RWPE2 (cell line): ENCODE data around the gene CCDC57.

ENCODE experiments used
- ATAC-seq: fragments of 200-7000 bp; cut with Tn5 transposase; 3 replicates; pipeline ENCODE4 v1.9.1; 2021; ENCODE audit warnings: low read depth
- DNase-seq: peaks from one replicate; pipeline ENCODE4 v3.0.0-alpha.2; 2020; ENCODE audit warnings: low spot score
- H3K27ac ChIP-seq: fragments of 450-650 bp; 2 replicates; pipeline ENCODE4 v1.5.1; 2017; ENCODE audit warnings: mild to moderate bottlenecking; ENCODE audit not compliant: poor library complexity, severe bottlenecking
- H3K27me3 ChIP-seq: fragments of 250-450 bp; sonication (Bioruptor Pico); 2 replicates; pipeline ENCODE4 v1.5.1; 2021; ENCODE audit warnings: mild to moderate bottlenecking, moderate library complexity; ENCODE audit not compliant: insufficient read depth, poor library complexity, severe bottlenecking
- H3K36me3 ChIP-seq: fragments of 250-450 bp; sonication (Bioruptor Pico); 2 replicates; pipeline ENCODE4 v1.5.1; 2020; ENCODE audit warnings: low read depth, mild to moderate bottlenecking, moderate library complexity
- H3K4me1 ChIP-seq: fragments of 250-450 bp; sonication (Bioruptor Pico); 2 replicates; pipeline ENCODE4 v1.5.1; 2021; ENCODE audit warnings: mild to moderate bottlenecking, moderate library complexity; ENCODE audit not compliant: insufficient read depth, poor library complexity, severe bottlenecking
- H3K4me3 ChIP-seq: fragments of 250-450 bp; sonication (Bioruptor Pico); 2 replicates; pipeline ENCODE4 v1.5.1; 2021; ENCODE audit warnings: mild to moderate bottlenecking, moderate library complexity; ENCODE audit not compliant: severe bottlenecking
- H3K9me3 ChIP-seq: fragments of 250-450 bp; sonication (Bioruptor Pico); 2 replicates; pipeline ENCODE4 v1.5.1; 2021; ENCODE audit warnings: mild to moderate bottlenecking, moderate library complexity; ENCODE audit not compliant: severe bottlenecking
- CTCF ChIP-seq: fragments of 450-650 bp; IDR thresholded peaks from one replicate; pipeline ENCODE4 v1.5.1; 2017; ENCODE audit warnings: mild to moderate bottlenecking, moderate library complexity; ENCODE audit not compliant: poor library complexity, severe bottlenecking

The CCDC57 gene

GRCh38 chr17:82060001-82060380 lies 152.7 kb downstream of the CCDC57 start:
- H3K27me3 ChIP-seq, result no peaks in the 10 kb centered on the region
- ATAC-seq (no peak), DNase-seq (no peak)
- no peak overlapping the region for H3K27ac ChIP-seq
- no peaks in the 10 kb centered on the region for H3K9me3 ChIP-seq
- no peaks in the 10 kb centered on the region for H3K4me1 ChIP-seq
- TF ChIP-seq CTCF, result no peak
- peaks cover 89% of the 10 kb centered on the region for H3K36me3 ChIP-seq
- H3K4me3 ChIP-seq, result no peak overlapping the region

GRCh38 chr17:82059272-82060000 lies 153.2 kb downstream of the CCDC57 start:
- H3K27me3 ChIP-seq, result no peaks in the 10 kb centered on the region
- TF ChIP-seq CTCF, result no peak
- H3K4me1 ChIP-seq, result no peaks in the 10 kb centered on the region
- no peak overlapping the region for H3K27ac ChIP-seq
- peaks cover 93% of the 10 kb centered on the region for H3K36me3 ChIP-seq
- H3K9me3 ChIP-seq, result no peaks in the 10 kb centered on the region
- H3K4me3 ChIP-seq, result no peak overlapping the region
- ATAC-seq, result 0 out of 3 replicates have a peak, but pooled peaks have one; percentile 1
- peak; percentile 68 for DNase-seq

GRCh38 chr17:82058855-82059249 lies 153.8 kb downstream of the CCDC57 start:
- peak; percentile 70 for DNase-seq
- no peak for TF ChIP-seq CTCF
- H3K4me3 ChIP-seq, result no peak overlapping the region
- no peak for ATAC-seq
- no peaks in the 10 kb centered on the region for H3K9me3 ChIP-seq
- H3K36me3 ChIP-seq, result peaks cover 93% of the 10 kb centered on the region
- no peak overlapping the region for H3K27ac ChIP-seq
- H3K4me1 ChIP-seq, result no peaks in the 10 kb centered on the region
- H3K27me3 ChIP-seq, result no peaks in the 10 kb centered on the region

GRCh38 chr17:82058230-82058854 lies 154.3 kb downstream of the CCDC57 start:
- DNase-seq (no peak), ATAC-seq (no peak; the same call in 2 of the 3 replicates)
- Histone ChIP-seq H3K4me1 (no peaks in the 10 kb centered on the region), H3K36me3 (peaks cover 93% of the 10 kb centered on the region), H3K9me3 (no peaks in the 10 kb centered on the region), H3K27ac (no peak overlapping the region), H3K27me3 (no peaks in the 10 kb centered on the region), H3K4me3 (no peak overlapping the region)
- TF ChIP-seq CTCF, result no peak
